BLaER1 treated with 17β-estradiol and CSF1 and Interleukin-3, amounts not matched to agents 10 nM and 100 nM (cell line): ENCODE measurements around the gene VAPA.

Experiments used
- H3K27ac ChIP-seq, 11 experiments: shearing (Covaris generic); formaldehyde crosslinking; 2 replicates each; pipeline ENCODE4 v1.8.1; 2022
- H3K27me3 ChIP-seq, 11 experiments: shearing (Covaris generic); formaldehyde crosslinking; 2 replicates each; pipeline ENCODE4 v1.8.1; 2022
- H3K36me3 ChIP-seq, 11 experiments: shearing (Covaris generic); formaldehyde crosslinking; 2 replicates each; pipeline ENCODE4 v1.8.1; 2022
- H3K4me1 ChIP-seq, 10 experiments: shearing (Covaris generic); formaldehyde crosslinking; 2 replicates each; pipeline ENCODE4 v1.8.1; 2022
- H3K4me2 ChIP-seq, 11 experiments: shearing (Covaris generic); formaldehyde crosslinking; 2 replicates each; pipeline ENCODE4 v1.8.1; 2022
- H3K4me3 ChIP-seq, 10 experiments: shearing (Covaris generic); formaldehyde crosslinking; 2 replicates each; pipeline ENCODE4 v1.8.1; 2022
- H3K9ac ChIP-seq, 11 experiments: shearing (Covaris generic); formaldehyde crosslinking; 2 replicates each; pipeline ENCODE4 v1.8.1; 2022
- H3K9me3 ChIP-seq, 11 experiments: shearing (Covaris generic); formaldehyde crosslinking; replicated peaks in 1 of 11; 2 replicates each; pipeline ENCODE4 v1.8.1; 2022
- H4K20me1 ChIP-seq, 11 experiments: shearing (Covaris generic); formaldehyde crosslinking; 2 replicates each; pipeline ENCODE4 v1.8.1; 2022
- Cebpa-rat ChIP-seq, 11 experiments: shearing (Covaris generic); IDR thresholded peaks; 2 replicates each; pipeline ENCODE4 v1.8.1; 2022

The VAPA gene

DNA sequence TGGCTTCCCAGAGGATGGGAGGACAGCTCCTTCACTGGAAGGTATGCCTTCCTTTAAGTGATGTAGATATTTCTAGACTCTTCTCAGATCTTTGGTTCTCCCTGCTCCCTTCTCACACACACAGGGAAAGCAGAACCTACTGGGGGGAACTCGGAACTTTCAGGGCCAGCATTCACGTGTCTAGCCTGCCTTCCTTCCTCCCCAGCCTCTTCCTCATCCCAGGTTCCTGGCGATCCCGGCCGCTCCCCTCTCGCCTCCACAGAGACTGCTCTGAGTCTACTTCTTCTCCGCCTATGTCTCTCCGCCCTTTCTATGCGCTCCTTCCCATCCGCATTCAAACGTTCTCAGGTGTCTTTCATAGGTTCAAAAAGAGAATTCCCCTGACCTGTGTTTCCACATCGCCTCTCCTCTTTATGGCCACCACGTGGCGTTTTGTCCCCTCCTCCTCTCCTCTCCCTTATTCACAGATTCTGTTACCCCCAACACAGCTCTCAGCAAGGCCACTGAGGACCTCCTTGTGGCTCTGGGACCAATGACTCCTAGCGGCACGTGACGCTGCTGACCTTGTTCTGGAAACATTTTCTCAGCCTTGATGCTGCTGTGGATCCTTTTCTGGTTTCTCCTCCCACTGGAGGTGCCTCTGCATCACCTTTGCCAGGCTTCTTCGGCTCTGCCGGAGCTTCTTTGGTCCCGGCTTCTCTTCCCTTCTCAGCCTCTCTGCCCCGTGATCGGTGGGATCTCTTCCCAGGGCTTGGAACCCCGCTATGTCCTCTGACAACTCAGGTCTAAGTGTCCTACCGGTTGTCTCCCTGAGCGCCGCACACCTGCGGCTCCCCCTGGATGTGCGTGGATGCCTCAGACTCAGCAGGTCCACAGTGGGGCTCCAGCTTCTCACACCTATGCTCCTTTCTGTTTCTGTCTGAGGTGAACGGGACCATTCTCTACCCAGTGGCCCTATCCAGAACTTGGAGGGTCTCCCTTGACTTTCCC, 77.5 kb downstream of the VAPA start:
- Histone ChIP-seq H3K4me2 (peak overlapping the region in 1 of 11 experiments; percentile 67; a peak in 1 of 22 replicates), H3K4me1 (peaks cover 15 to 27% (median 24%) of the 10 kb centered on the region in 10 experiments), H3K9ac (no peak overlapping the region), H3K9me3 (peaks cover 0 to 12% (median 2%) of the 10 kb centered on the region in 11 experiments; a peak in 10 of 22 replicates), H3K27me3 (peaks cover 0 to 13% (median 0%) of the 10 kb centered on the region in 11 experiments; a peak in 3 of 22 replicates), H3K27ac (no peak overlapping the region), H4K20me1 (no peaks in the 10 kb centered on the region; a peak in 1 of 22 replicates), H3K4me3 (no peak overlapping the region), H3K36me3 (no peaks in the 10 kb centered on the region)
- TF ChIP-seq Cebpa-rat (IDR thresholded peaks at IDR 0.05): no peak

DNA sequence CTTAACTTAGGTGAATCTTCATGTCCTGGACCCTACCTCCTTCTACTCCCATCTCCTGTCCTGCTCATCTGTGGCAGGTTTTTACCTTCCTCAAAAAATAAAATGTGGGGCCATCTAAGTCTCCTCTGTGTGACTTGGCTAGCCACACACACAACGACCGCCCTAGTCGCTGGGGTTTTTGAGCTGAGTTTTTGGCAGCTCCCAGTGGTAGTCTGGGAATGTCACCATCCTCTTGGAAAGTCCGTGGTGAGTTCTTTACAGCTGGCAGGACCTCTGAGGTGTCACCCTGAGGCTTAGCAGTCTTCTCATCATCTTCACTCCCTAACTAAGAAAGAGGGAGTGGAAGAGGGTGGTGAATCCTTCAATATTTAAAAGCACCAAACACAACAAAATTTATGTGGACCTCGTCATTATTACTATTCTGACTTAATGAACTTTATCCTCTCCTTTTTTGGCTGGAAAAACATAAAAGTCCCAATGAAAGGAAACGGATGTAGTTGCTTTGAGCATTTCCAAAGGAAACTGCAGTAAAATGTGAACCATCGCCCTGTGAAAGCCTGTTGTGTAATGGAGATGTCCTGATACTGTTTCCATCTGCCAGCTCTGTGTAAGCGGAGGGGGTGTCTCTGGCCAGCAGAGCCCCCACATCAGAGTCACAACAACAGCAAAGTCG, 78.6 kb downstream of the VAPA start:
- no peak overlapping the region for H3K27ac ChIP-seq
- H3K4me3 ChIP-seq: no peak overlapping the region
- H3K27me3 ChIP-seq: peaks cover 0 to 13% (median 0%) of the 10 kb centered on the region in 11 experiments; a peak in 3 of 22 replicates
- H3K4me2 ChIP-seq: no peak overlapping the region
- no peak overlapping the region for H3K9ac ChIP-seq
- H3K36me3 ChIP-seq: peaks cover 0 to 2% (median 0%) of the 10 kb centered on the region in 11 experiments; a peak in 4 of 22 replicates
- no peak for TF ChIP-seq Cebpa-rat (IDR thresholded peaks at IDR 0.05)
- H3K4me1 ChIP-seq: peaks cover 15 to 27% (median 24%) of the 10 kb centered on the region in 10 experiments
- no peaks in the 10 kb centered on the region; a peak in 1 of 22 replicates for H4K20me1 ChIP-seq
- peaks cover 8 to 23% (median 14%) of the 10 kb centered on the region in 11 experiments for H3K9me3 ChIP-seq

DNA sequence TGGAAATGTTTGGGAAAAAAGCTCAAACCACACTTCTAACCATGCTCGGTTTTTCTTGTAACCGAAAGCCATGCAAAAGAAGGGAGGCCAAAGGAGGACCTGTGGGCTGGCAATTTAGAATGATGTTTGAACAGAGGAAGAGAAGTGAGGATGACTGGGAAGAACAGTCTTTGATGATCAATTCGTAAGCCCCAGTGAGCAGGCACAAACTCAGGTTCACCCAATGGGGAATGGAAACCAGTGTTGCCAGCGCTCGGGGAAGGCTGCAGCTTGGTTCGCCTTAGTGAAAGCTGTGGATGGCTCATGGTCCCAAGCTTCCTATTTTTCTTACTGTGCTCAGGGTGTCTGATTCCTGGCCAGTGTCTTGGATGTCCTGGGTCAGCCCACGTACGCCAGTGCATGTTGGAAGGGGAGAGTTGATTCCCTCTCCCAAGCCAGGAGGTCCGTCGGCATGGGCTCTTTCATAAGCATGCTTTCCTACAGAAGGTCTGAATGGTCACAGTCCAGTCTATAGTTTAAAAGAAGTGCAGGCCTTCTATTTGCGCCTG, 79.2 kb downstream of the VAPA start:
- H4K20me1 ChIP-seq: no peaks in the 10 kb centered on the region; a peak in 1 of 22 replicates
- no peak overlapping the region for H3K4me3 ChIP-seq
- no peak for TF ChIP-seq Cebpa-rat (IDR thresholded peaks at IDR 0.05)
- H3K9ac ChIP-seq: no peak overlapping the region
- H3K9me3 ChIP-seq: peaks cover 14 to 29% (median 20%) of the 10 kb centered on the region in 11 experiments
- H3K27me3 ChIP-seq: peaks cover 0 to 13% (median 0%) of the 10 kb centered on the region in 11 experiments; a peak in 3 of 22 replicates
- H3K4me1 ChIP-seq: peaks cover 15 to 27% (median 23%) of the 10 kb centered on the region in 10 experiments
- H3K27ac ChIP-seq: no peak overlapping the region
- no peak overlapping the region for H3K4me2 ChIP-seq
- H3K36me3 ChIP-seq: peaks cover 0 to 7% (median 4%) of the 10 kb centered on the region in 11 experiments; a peak in 4 of 22 replicates

DNA sequence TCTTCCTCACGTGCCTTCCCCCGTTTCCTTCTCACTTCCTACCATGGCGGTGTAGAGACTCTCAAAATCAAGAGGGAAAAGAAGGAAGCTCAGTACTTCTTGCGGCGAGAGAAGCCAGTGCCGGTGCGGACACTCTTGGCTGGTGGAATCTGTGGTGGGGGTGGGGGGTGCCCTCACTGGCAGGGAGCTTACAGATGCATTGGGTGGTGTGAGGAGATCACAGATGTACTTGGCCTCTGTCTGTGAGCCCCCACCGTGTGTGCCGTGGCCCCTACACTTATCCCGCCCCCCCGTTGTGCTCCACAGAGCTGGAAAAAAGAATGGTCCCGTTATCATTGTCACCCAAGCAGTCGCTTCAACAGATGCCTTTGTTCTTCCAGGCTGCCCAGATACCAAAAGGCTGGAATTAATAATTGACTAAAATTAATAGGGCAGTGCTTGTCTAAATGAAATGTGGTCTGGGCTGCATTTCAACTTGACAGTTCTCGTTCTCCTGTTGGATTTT, 79.8 kb downstream of the VAPA start:
- Histone ChIP-seq H3K36me3 (peaks cover 0 to 9% (median 4%) of the 10 kb centered on the region in 11 experiments; a peak in 5 of 22 replicates), H3K4me3 (no peak overlapping the region), H3K4me1 (peaks cover 15 to 24% (median 18%) of the 10 kb centered on the region in 10 experiments), H3K9ac (no peak overlapping the region), H3K27me3 (peaks cover 0 to 13% (median 0%) of the 10 kb centered on the region in 11 experiments; a peak in 3 of 22 replicates), H3K9me3 (peaks cover 19 to 34% (median 25%) of the 10 kb centered on the region in 11 experiments), H3K27ac (no peak overlapping the region), H4K20me1 (no peaks in the 10 kb centered on the region; a peak in 1 of 22 replicates), H3K4me2 (no peak overlapping the region)
- TF ChIP-seq Cebpa-rat (IDR thresholded peaks at IDR 0.05): no peak

DNA sequence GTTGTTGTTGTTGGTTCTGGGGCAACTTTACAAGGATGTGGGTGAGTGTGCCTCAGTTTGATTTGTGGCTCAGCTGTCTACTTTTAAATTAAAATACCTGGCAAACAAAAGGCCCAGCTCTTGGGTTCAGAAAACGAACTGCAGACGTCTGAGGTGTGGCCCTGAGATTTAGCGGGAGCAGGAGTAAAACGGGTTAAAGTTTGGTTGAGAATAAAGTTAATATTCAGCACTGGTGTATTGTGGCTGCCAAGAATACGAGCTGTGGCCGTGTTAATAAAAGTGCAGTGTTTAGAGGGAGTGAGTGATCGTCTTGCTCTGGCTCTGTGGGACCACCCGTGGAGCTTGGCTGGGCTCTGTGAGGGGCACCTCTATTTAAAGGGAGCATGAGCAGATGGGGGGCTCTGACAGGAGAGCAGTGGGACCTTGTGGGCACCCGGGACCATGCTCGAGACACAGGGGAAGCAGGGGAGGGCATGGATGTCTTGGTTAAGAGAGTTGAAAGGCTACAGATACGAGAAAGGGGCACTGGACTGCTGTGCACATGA, 80.3 kb downstream of the VAPA start:
- no peak overlapping the region for H3K9ac ChIP-seq
- H3K4me3 ChIP-seq: no peak overlapping the region
- peaks cover 22 to 39% (median 30%) of the 10 kb centered on the region in 11 experiments for H3K9me3 ChIP-seq
- H3K27me3 ChIP-seq: peaks cover 0 to 13% (median 0%) of the 10 kb centered on the region in 11 experiments; a peak in 3 of 22 replicates
- H4K20me1 ChIP-seq: no peaks in the 10 kb centered on the region; a peak in 1 of 22 replicates
- TF ChIP-seq Cebpa-rat (IDR thresholded peaks at IDR 0.05): no peak
- peaks cover 13 to 21% (median 15%) of the 10 kb centered on the region in 10 experiments for H3K4me1 ChIP-seq
- H3K36me3 ChIP-seq: peaks cover 0 to 9% (median 4%) of the 10 kb centered on the region in 11 experiments; a peak in 5 of 22 replicates
- H3K27ac ChIP-seq: no peak overlapping the region
- H3K4me2 ChIP-seq: no peak overlapping the region

DNA sequence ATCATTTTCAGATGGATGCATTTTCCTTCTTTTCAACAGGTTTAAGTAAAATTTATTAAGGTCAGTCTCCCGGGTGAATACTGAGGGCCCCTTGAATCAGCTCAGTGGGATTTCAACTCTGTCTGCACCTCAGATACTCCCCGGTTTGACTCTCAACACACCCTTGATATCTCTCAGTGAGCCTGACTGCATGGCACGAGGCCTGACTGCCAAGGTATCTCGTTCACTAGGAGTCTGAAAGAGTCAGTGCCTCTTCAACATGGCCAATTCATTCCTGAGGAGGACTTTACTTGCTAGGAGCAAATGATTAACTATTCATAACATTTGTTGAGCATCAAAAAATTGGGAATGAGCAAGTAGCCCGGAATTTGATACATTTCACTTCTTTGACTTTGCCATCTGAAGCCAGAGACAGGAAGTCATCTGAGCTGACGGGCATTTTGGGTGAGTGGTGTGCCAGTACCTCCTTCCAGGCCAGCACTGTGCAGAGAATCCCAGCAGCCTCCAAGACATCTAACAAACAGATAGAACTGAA, 81.0 kb downstream of the VAPA start:
- Histone ChIP-seq H4K20me1 (no peaks in the 10 kb centered on the region; a peak in 1 of 22 replicates), H3K4me3 (no peak overlapping the region), H3K27me3 (peaks cover 0 to 13% (median 0%) of the 10 kb centered on the region in 11 experiments; a peak in 3 of 22 replicates), H3K9me3 (peaks cover 29 to 45% (median 37%) of the 10 kb centered on the region in 11 experiments), H3K36me3 (peaks cover 0 to 9% (median 4%) of the 10 kb centered on the region in 11 experiments; a peak in 5 of 22 replicates), H3K9ac (no peak overlapping the region), H3K4me2 (no peak overlapping the region), H3K4me1 (peaks cover 6 to 14% (median 8%) of the 10 kb centered on the region in 10 experiments), H3K27ac (no peak overlapping the region)
- TF ChIP-seq Cebpa-rat (IDR thresholded peaks at IDR 0.05): no peak

DNA sequence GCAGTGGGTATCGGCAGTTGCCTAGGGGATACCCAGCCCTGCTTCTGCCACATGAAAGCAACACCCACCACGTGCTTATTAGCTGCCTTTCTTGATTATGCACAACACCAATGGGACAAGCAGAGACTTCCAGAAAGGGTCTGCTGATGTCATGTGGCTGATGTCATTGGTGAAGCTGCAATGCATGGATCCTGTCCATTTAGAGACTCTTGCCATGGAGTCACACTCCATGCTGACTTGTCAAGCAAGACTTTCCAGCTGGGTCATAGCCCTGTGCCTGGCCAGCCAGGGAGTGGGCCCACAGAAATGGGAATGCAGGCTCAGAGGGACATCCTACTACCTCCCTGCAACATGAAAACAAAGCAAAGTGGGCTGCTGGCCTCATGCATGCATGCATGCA, 81.8 kb downstream of the VAPA start:
- Histone ChIP-seq H3K9ac (no peak overlapping the region), H3K4me2 (no peak overlapping the region), H3K36me3 (peaks cover 0 to 9% (median 4%) of the 10 kb centered on the region in 11 experiments; a peak in 5 of 22 replicates), H3K27me3 (peaks cover 0 to 10% (median 0%) of the 10 kb centered on the region in 11 experiments; a peak in 3 of 22 replicates), H3K9me3 (peaks cover 38 to 54% (median 46%) of the 10 kb centered on the region in 11 experiments), H3K27ac (no peak overlapping the region), H3K4me1 (peaks cover 0 to 5% (median 0%) of the 10 kb centered on the region in 10 experiments; a peak in 2 of 20 replicates), H4K20me1 (no peaks in the 10 kb centered on the region; a peak in 1 of 22 replicates), H3K4me3 (no peak overlapping the region)
- no peak for TF ChIP-seq Cebpa-rat (IDR thresholded peaks at IDR 0.05)
